Esophagus muscularis mucosa (tissue), 4 donors: ENCODE results near the gene DLG1.

Experiments
- CTCF ChIP-seq, 3 experiments: fragments of 200-600 bp in 2 of 3; fragments of 450-650 bp in 1 of 3; sonication (generic) in 2 of 3; IDR thresholded peaks; one replicate each; pipeline ENCODE4 v1.5.1; 2017 to 2019; ENCODE audit warnings: antibody characterized with exemption in 3 of 3, mild to moderate bottlenecking in 2 of 3, moderate library complexity in 1 of 3
- EP300 ChIP-seq: sonication (generic); formaldehyde crosslinking; IDR thresholded peaks from one replicate; pipeline ENCODE4 v1.6.1; 2017; ENCODE audit warnings: antibody characterized with exemption
- POLR2A ChIP-seq: fragments of 450-650 bp; IDR thresholded peaks from one replicate; pipeline ENCODE4 v1.6.1; 2017; ENCODE audit warnings: antibody characterized with exemption, moderate library complexity, mild to moderate bottlenecking, low read depth
- POLR2AphosphoS5 ChIP-seq, 2 donors: sonication (generic); formaldehyde crosslinking; IDR thresholded peaks; one replicate each; pipeline ENCODE4 v1.6.1; 2017; ENCODE audit warnings: antibody characterized with exemption in 2 of 2

GRCh38 chr3:197173620-197174019 lies 124.8 kb downstream of the DLG1 start:
- TF ChIP-seq POLR2A (no peak), CTCF (IDR thresholded peaks at IDR 0.05) (no peak), POLR2AphosphoS5 (IDR thresholded peaks at IDR 0.05) (no peak), EP300 (no peak)
